Testis (tissue), 3 donors: ENCODE measurements around the gene DNAJB8. TPM values are rescaled to one million over a fixed set of nuclear protein-coding genes. Genes with fewer than 3 reads are reported as not detected.

Source experiments
- DNase-seq: peaks from one replicate; pipeline ENCODE4 v3.0.0-alpha.2; 2019
- H3K27ac ChIP-seq, 2 donors: fragments of 200-600 bp; sonication (generic); one replicate each; pipeline ENCODE4 v1.5.1; 2019
- H3K27me3 ChIP-seq: fragments of 200-600 bp; sonication (generic); one replicate; pipeline ENCODE4 v1.5.1; 2019
- H3K36me3 ChIP-seq: fragments of 200-600 bp; sonication (generic); one replicate; pipeline ENCODE4 v1.5.1; 2017; ENCODE audit warnings: low read depth; ENCODE audit errors: missing control alignments
- H3K4me1 ChIP-seq: fragments of 200-600 bp; sonication (generic); one replicate; pipeline ENCODE4 v1.5.1; 2019
- H3K4me3 ChIP-seq, 2 donors: fragments of 200-600 bp; sonication (generic); one replicate each; pipeline ENCODE4 v1.5.1; 2017 to 2019
- H3K9me3 ChIP-seq: fragments of 200-600 bp; sonication (generic); one replicate; pipeline ENCODE4 v1.5.1; 2017
- CTCF ChIP-seq, 3 experiments: fragments of 450-650 bp in 2 of 3; fragments of 200-600 bp in 1 of 3; sonication (generic) in 1 of 3; IDR thresholded peaks; one replicate each; pipeline ENCODE4 v1.5.1; 2016 to 2019; ENCODE audit warnings: antibody characterized with exemption in 3 of 3, mild to moderate bottlenecking in 2 of 3, moderate library complexity in 1 of 3
- POLR2A ChIP-seq: fragments of 450-650 bp; IDR thresholded peaks from one replicate; pipeline ENCODE4 v1.6.1; 2017; ENCODE audit warnings: antibody characterized with exemption, mild to moderate bottlenecking, moderate library complexity
- WGBS, 2 donors: methylation state at CpG; one replicate each; pipeline ENCODE4 v1.1.5; 2018; 5-methylcytosine and 5-hydroxymethylcytosine counted together
- intact Hi-C: fragments of 100-400 bp; cut with DNase I; formaldehyde crosslinking; loops from one replicate; pipeline ENCODE4 v1.15.1; 2023; ENCODE audit warnings: low total_unique reads
- polyA plus RNA-seq: library from polyadenylated mRNA; stranded (reverse); fragments of 350-450 nt; fragmentation: Illumina TruSeq; extraction: RNeasy Lipid Tissue Mini Kit (QIAGEN cat#74804); gene quantifications from one replicate; pipeline ENCODE4 v1.2.3, GENCODE V29; 2014; ENCODE audit warnings: low read depth, low replicate concordance; ENCODE audit not compliant: insufficient read depth
- total RNA-seq, 2 donors: library from RNA; depleted of rRNA; stranded (reverse); fragments of >200 nt; gene quantifications; one replicate each; pipeline ENCODE4 v1.2.3, GENCODE V29; 2016

The DNAJB8 gene
- total and polyA plus RNA-seq, 3 donors from 2014 or later: 18.3 to 75.0 (median 46.0) TPM

GRCh38 chr3:128453501-128454309, 13.0 kb downstream of the DNAJB8 start:
- Histone ChIP-seq H3K27me3 (no peaks in the 10 kb centered on the region), H3K4me3 (no peak overlapping the region), H3K4me1 (no peaks in the 10 kb centered on the region), H3K36me3 (no peaks in the 10 kb centered on the region), H3K9me3 (no peaks in the 10 kb centered on the region), H3K27ac (no peak overlapping the region)
- no peak for TF ChIP-seq POLR2A
- no peak for TF ChIP-seq CTCF (IDR thresholded peaks at IDR 0.05)
- no peak for DNase-seq
- intact Hi-C loops: no loop called here
- 82 to 93% methylated on average over 10 to 21 of the region's 21 CpGs for WGBS, 2 donors

- Histone ChIP-seq H3K4me3 (no peak overlapping the region), H3K27ac (no peak overlapping the region), H3K9me3 (no peaks in the 10 kb centered on the region), H3K27me3 (no peaks in the 10 kb centered on the region), H3K36me3 (no peaks in the 10 kb centered on the region), H3K4me1 (no peaks in the 10 kb centered on the region)
- 85 to 90% methylated on average over 13 to 21 of the region's 21 CpGs for WGBS, 2 donors
- DNase-seq: no peak
- intact Hi-C loops: no loop called here
- TF ChIP-seq POLR2A: no peak
- TF ChIP-seq CTCF (IDR thresholded peaks at IDR 0.05): no peak
Measured at GRCh38 chr3:128452678-128453275, 13.9 kb downstream of the DNAJB8 start.

- TF ChIP-seq CTCF (IDR thresholded peaks at IDR 0.05) (no peak), POLR2A (no peak)
- H3K4me3 ChIP-seq: no peak overlapping the region
- no peaks in the 10 kb centered on the region for H3K27me3 ChIP-seq
- no peak for DNase-seq
- no peaks in the 10 kb centered on the region for H3K36me3 ChIP-seq
- H3K9me3 ChIP-seq: no peaks in the 10 kb centered on the region
- intact Hi-C loops: no loop called here
- 92 to 95% methylated on average over 8 to 9 of the region's 9 CpGs for WGBS, 2 donors
- no peaks in the 10 kb centered on the region for H3K4me1 ChIP-seq
- H3K27ac ChIP-seq: no peak overlapping the region
Measured at GRCh38 chr3:128452120-128452519, 14.6 kb downstream of the DNAJB8 start.

- Histone ChIP-seq H3K4me3 (no peak overlapping the region), H3K36me3 (no peaks in the 10 kb centered on the region), H3K27ac (no peak overlapping the region), H3K4me1 (no peaks in the 10 kb centered on the region), H3K27me3 (no peaks in the 10 kb centered on the region), H3K9me3 (no peaks in the 10 kb centered on the region)
- 81 to 93% methylated on average over 6 of the region's 6 CpGs for WGBS, 2 donors
- intact Hi-C loops: no loop called here
- DNase-seq: no peak
- no peak for TF ChIP-seq CTCF (IDR thresholded peaks at IDR 0.05)
- no peak for TF ChIP-seq POLR2A
Measured at GRCh38 chr3:128449111-128449638, 17.5 kb downstream of the DNAJB8 start.
